ENCODE data around the gene TBX10. TPM values are rescaled to one million over a fixed set of nuclear protein-coding genes. Genes with fewer than 3 reads are reported as not detected.

TBX10 gene
- total and polyA plus RNA-seq, 2 donors (not counting 3 experiments of a cell fraction or from before 2014, with no cell fraction given), result not detected

DNA sequence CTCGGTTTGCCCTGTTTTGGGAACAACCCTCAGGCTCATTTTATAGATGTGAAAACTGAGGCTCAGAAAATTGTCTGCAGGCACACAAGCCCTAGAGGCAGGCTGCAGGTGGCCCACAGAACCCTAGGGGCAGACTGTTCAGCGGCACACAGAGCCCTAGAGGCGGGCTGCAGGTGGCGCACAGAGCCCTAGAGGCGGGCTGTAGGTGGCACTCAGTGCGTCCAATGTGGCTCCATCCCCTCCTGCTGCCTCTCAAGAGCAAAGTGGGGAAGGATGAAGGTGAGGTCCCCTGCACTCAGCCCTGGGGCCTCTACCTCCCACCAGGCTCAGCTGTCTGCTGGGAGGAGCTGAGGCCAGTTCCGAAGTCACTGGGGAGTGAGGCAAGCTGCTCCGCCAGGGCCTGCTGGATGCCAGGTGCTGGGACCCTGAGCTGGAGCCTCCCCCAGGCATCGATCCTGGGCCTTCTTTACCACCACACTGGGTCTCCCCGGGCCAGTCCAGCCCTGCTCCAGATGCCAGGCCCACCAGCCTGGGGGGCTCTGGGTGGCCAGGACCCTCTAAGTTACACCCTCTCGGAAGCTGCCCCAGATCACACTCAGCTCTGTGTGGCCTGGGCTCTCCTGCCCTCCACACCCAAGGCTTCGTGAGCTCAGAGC lies 8.7 kb upstream of the TBX10 start:
- Histone ChIP-seq H3K9ac (replicated peaks; ENCODE audit: extremely low read depth, insufficient read depth, low read length) (no peak overlapping the region), H3K9me3 (replicated peaks; ENCODE audit: control insufficient read depth, insufficient read depth, low read length) (no peaks in the 10 kb centered on the region), H3K27me3 (ENCODE audit: control insufficient read depth in 2 of 2, insufficient read depth in 2 of 2, low read length in 2 of 2) (no peaks in the 10 kb centered on the region), H2AFZ (ENCODE audit: low read depth, low read length) (no peak overlapping the region), H3K4me1 (ENCODE audit: control insufficient read depth, extremely low read depth, insufficient read depth, low read length) (no peaks in the 10 kb centered on the region), H3K79me2 (ENCODE audit: control insufficient read depth, insufficient read depth, low read length) (no peaks in the 10 kb centered on the region), H3K36me3 (ENCODE audit: control insufficient read depth in 2 of 2, extremely low read depth in 1 of 2, insufficient read depth in 2 of 2, low read length in 2 of 2) (no peaks in the 10 kb centered on the region), H3K9me1 (replicated peaks; ENCODE audit: control insufficient read depth, extremely low read depth, insufficient read depth, low read length) (no peaks in the 10 kb centered on the region), H4K20me1 (replicated peaks; ENCODE audit: control insufficient read depth, extremely low read depth, insufficient read depth, low read length) (no peaks in the 10 kb centered on the region), H3K4me2 (ENCODE audit: insufficient read depth, low read length) (no peak overlapping the region), H3K4me3 (replicated peaks in 1 of 3; ENCODE audit: insufficient read depth in 1 of 3, low read depth in 1 of 3, low read length in 3 of 3) (no peak overlapping the region), H3K27ac (ENCODE audit: insufficient read depth, low read depth, low read length) (no peak overlapping the region)
- TF ChIP-seq, protein P1, sequence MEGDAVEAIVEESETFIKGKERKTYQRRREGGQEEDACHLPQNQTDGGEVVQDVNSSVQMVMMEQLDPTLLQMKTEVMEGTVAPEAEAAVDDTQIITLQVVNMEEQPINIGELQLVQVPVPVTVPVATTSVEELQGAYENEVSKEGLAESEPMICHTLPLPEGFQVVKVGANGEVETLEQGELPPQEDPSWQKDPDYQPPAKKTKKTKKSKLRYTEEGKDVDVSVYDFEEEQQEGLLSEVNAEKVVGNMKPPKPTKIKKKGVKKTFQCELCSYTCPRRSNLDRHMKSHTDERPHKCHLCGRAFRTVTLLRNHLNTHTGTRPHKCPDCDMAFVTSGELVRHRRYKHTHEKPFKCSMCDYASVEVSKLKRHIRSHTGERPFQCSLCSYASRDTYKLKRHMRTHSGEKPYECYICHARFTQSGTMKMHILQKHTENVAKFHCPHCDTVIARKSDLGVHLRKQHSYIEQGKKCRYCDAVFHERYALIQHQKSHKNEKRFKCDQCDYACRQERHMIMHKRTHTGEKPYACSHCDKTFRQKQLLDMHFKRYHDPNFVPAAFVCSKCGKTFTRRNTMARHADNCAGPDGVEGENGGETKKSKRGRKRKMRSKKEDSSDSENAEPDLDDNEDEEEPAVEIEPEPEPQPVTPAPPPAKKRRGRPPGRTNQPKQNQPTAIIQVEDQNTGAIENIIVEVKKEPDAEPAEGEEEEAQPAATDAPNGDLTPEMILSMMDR (IDR thresholded peaks at IDR 0.05; ENCODE audit: extremely low read depth in 1 of 2, insufficient read depth in 1 of 2, low read depth in 1 of 2, low read length in 2 of 2), result peak in 1 of 2 donors; percentile 2
- no peak for TF ChIP-seq POLR2AphosphoS5 (IDR thresholded peaks at IDR 0.05; ENCODE audit: insufficient read depth, low read depth, low read length)
- TF ChIP-seq, protein P2, sequence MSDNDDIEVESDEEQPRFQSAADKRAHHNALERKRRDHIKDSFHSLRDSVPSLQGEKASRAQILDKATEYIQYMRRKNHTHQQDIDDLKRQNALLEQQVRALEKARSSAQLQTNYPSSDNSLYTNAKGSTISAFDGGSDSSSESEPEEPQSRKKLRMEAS (IDR thresholded peaks at IDR 0.05; ENCODE audit: insufficient read depth, insufficient read length), result no peak
- dilution Hi-C loops (cut with MboI; ENCODE audit: extremely low pct_ligation_motif_present, low sequenced_read_pairs), result no loop called here
- CTCF ChIA-PET, result interaction anchor here (0.9 to 2.4 kb wide), 4 partner anchors 11 to 307 kb away, joined by 3 to 11 read pairs (median 4); partner anchors contain the start of gene NUDT8
- intact Hi-C loops (cut with micrococcal nuclease), result no loop called here
- DNase-seq (ENCODE audit: low read depth, low spot score) (no peak), FAIRE-seq (no peak)
- BruUV-seq (replicated peaks), result no TSS peak
- POLR2A ChIA-PET, result no interaction called here

DNA sequence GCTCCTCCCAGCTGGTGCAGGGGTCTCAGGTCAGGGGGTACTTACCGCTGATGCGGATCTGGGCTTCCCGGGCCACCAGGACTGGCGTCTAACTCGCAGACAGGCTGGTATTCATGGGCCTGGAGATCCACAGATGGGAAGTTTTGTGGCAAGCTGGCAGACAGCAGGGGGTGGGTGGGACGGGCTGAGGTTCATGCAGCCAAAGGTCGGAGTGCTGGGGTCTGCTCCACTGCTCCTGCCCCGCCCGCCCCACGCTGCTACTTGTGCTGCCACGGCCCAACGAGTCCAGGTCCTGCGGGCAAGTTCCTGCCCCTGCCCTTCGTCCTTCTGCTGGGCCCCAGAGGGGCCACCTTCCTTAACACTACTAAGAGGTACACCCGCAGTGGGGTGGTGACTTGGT lies 7.9 kb upstream of the TBX10 start:
- dilution Hi-C loops (cut with MboI; ENCODE audit: extremely low pct_ligation_motif_present, low sequenced_read_pairs) (no loop called here), intact Hi-C loops (cut with micrococcal nuclease) (no loop called here)
- no peak overlapping the region for H3K9ac ChIP-seq (replicated peaks; ENCODE audit: extremely low read depth, insufficient read depth, low read length)
- H3K79me2 ChIP-seq (ENCODE audit: control insufficient read depth, insufficient read depth, low read length), result no peaks in the 10 kb centered on the region
- ChIA-PET CTCF (interaction anchor here (0.9 to 2.4 kb wide), 3 partner anchors 12 to 308 kb away, joined by 4 to 11 read pairs (median 4); partner anchors contain the start of gene NUDT8), POLR2A (no interaction called here)
- BruUV-seq (replicated peaks), result no TSS peak
- no peak overlapping the region for H3K27ac ChIP-seq (ENCODE audit: insufficient read depth, low read depth, low read length)
- H3K9me1 ChIP-seq (replicated peaks; ENCODE audit: control insufficient read depth, extremely low read depth, insufficient read depth, low read length), result no peaks in the 10 kb centered on the region
- no peaks in the 10 kb centered on the region for H3K27me3 ChIP-seq (ENCODE audit: control insufficient read depth in 2 of 2, insufficient read depth in 2 of 2, low read length in 2 of 2)
- no peak overlapping the region for H2AFZ ChIP-seq (ENCODE audit: low read depth, low read length)
- no peaks in the 10 kb centered on the region for H4K20me1 ChIP-seq (replicated peaks; ENCODE audit: control insufficient read depth, extremely low read depth, insufficient read depth, low read length)
- DNase-seq (ENCODE audit: low read depth, low spot score) (no peak), FAIRE-seq (no peak)
- no peaks in the 10 kb centered on the region for H3K36me3 ChIP-seq (ENCODE audit: control insufficient read depth in 2 of 2, extremely low read depth in 1 of 2, insufficient read depth in 2 of 2, low read length in 2 of 2)
- TF ChIP-seq POLR2AphosphoS5 (IDR thresholded peaks at IDR 0.05; ENCODE audit: insufficient read depth, low read depth, low read length) (no peak), EZH2 (IDR thresholded peaks at IDR 0.05; ENCODE audit: borderline replicate concordance, low read depth, low read length, severe bottlenecking) (no peak), GATA2 (IDR thresholded peaks at IDR 0.05; ENCODE audit: insufficient read depth, insufficient read length, low read depth, low read length) (no peak), FOS (IDR thresholded peaks at IDR 0.05; ENCODE audit: borderline replicate concordance, insufficient read depth, low read length) (no peak), POLR2A (IDR thresholded peaks at IDR 0.05; ENCODE audit: low read depth, low read length) (no peak), MYC (IDR thresholded peaks at IDR 0.05; ENCODE audit: low read depth, low read length) (no peak), JUN (IDR thresholded peaks at IDR 0.05; ENCODE audit: borderline replicate concordance, insufficient read depth, insufficient read length, low read depth) (no peak)
- TF ChIP-seq, protein P1 (IDR thresholded peaks at IDR 0.05; ENCODE audit: extremely low read depth in 1 of 2, insufficient read depth in 1 of 2, low read depth in 1 of 2, low read length in 2 of 2), result no peak
- TF ChIP-seq, protein P2 (IDR thresholded peaks at IDR 0.05; ENCODE audit: insufficient read depth, insufficient read length), result no peak
- H3K4me2 ChIP-seq (ENCODE audit: insufficient read depth, low read length), result no peak overlapping the region
- no peaks in the 10 kb centered on the region for H3K4me1 ChIP-seq (ENCODE audit: control insufficient read depth, extremely low read depth, insufficient read depth, low read length)
- H3K4me3 ChIP-seq (replicated peaks in 1 of 3; ENCODE audit: insufficient read depth in 1 of 3, low read depth in 1 of 3, low read length in 3 of 3), result no peak overlapping the region
- no peaks in the 10 kb centered on the region for H3K9me3 ChIP-seq (replicated peaks; ENCODE audit: control insufficient read depth, insufficient read depth, low read length)
